ENCODE data around the gene RAPGEF4.
A peak's percentile ranks its signal among the peaks of the same experiment; 100 is the strongest.

The RAPGEF4 gene

GRCh38 chr2:172930871-172931255, 195.2 kb downstream of the RAPGEF4 start:
- no peak overlapping the region for H3K9ac ChIP-seq
- no peak overlapping the region for H3K27ac ChIP-seq
- peaks cover 6 to 18% (median 7%) of the 10 kb centered on the region in 10 experiments for H3K4me1 ChIP-seq
- no peak overlapping the region for H3K4me3 ChIP-seq
- TF ChIP-seq Cebpa-rat (IDR thresholded peaks at IDR 0.05) = no peak
- peak overlapping the region in 3 of 11 experiments; percentile 64 to 78 (median 76); a peak in 3 of 22 replicates for H3K4me2 ChIP-seq
- no peaks in the 10 kb centered on the region for H3K9me3 ChIP-seq (replicated peaks in 1 of 11)
- H3K27me3 ChIP-seq = no peaks in the 10 kb centered on the region
- H3K36me3 ChIP-seq = no peaks in the 10 kb centered on the region
- H4K20me1 ChIP-seq = no peaks in the 10 kb centered on the region

GRCh38 chr2:172931256-172931894, 195.7 kb downstream of the RAPGEF4 start:
- Histone ChIP-seq H3K27me3 (no peaks in the 10 kb centered on the region), H3K9ac (peak overlapping the region in 1 of 11 experiments; percentile 6; a peak in 2 of 22 replicates), H3K4me2 (peak overlapping the region; percentile 38 to 83 (median 76)), H3K4me1 (peaks cover 6 to 18% (median 7%) of the 10 kb centered on the region in 10 experiments), H3K9me3 (replicated peaks in 1 of 11) (no peaks in the 10 kb centered on the region), H3K27ac (0 out of 22 replicates have a peak overlapping the region, but pooled peaks of 1 of the 11 experiments have one; percentile 11), H3K36me3 (no peaks in the 10 kb centered on the region), H3K4me3 (no peak overlapping the region), H4K20me1 (no peaks in the 10 kb centered on the region)
- no peak for TF ChIP-seq Cebpa-rat (IDR thresholded peaks at IDR 0.05)

GRCh38 chr2:172931918-172932520, 196.4 kb downstream of the RAPGEF4 start:
- Histone ChIP-seq H3K27ac (no peak overlapping the region), H3K9me3 (replicated peaks in 1 of 11) (no peaks in the 10 kb centered on the region), H3K4me2 (peak overlapping the region in 9 of 11 experiments; percentile 38 to 83 (median 76); a peak in 13 of 22 replicates), H3K36me3 (no peaks in the 10 kb centered on the region), H3K27me3 (no peaks in the 10 kb centered on the region), H3K4me3 (no peak overlapping the region), H4K20me1 (no peaks in the 10 kb centered on the region), H3K9ac (no peak overlapping the region), H3K4me1 (peaks cover 6 to 18% (median 7%) of the 10 kb centered on the region in 10 experiments)
- TF ChIP-seq Cebpa-rat (IDR thresholded peaks at IDR 0.05) = no peak

DNA sequence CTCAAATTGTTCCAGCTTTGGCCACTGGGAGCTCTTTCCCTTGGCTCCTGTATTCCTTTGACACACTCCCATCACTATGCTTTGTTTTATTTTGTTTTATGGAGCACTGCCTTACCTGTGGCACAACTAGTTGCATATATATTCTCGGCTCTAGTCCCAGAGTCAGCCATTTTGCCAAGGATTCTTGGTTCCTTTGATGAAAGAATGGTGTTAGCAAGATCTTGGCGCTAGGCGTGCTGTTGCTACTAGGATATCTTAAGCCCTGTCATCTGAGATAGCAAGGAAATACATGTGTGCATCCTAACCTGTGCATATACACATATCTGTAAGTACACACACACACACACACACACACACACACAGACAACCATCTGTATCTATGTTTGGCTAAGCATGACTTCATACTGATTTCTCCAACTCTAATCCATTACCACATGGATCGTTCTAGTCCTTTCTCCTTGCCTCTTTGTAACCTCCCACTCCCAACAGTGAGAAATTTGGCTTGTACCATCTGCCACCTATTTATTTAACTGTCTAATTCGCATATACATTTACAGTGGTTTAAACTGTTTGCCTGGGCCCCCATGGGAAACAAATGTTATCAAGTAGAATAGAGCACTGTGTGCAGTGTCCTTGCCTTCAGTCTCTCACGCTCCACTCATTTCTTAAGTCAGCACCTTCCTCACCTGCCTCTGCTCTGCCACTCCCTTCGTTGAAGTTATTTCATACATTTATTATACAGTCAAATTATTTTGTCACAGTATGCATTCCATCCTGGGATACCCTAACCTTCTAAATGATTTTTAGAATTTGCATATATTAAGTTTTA, 202.5 kb downstream of the RAPGEF4 start:
- no peak overlapping the region for H3K4me2 ChIP-seq
- H4K20me1 ChIP-seq = no peaks in the 10 kb centered on the region
- H3K4me1 ChIP-seq = peaks cover 0 to 2% (median 0%) of the 10 kb centered on the region in 10 experiments; a peak in 2 of 20 replicates
- peaks cover 11 to 42% (median 21%) of the 10 kb centered on the region in 11 experiments for H3K9me3 ChIP-seq (replicated peaks in 1 of 11)
- no peak for TF ChIP-seq Cebpa-rat (IDR thresholded peaks at IDR 0.05)
- no peaks in the 10 kb centered on the region for H3K27me3 ChIP-seq
- H3K9ac ChIP-seq = no peak overlapping the region
- H3K4me3 ChIP-seq = no peak overlapping the region
- no peaks in the 10 kb centered on the region for H3K36me3 ChIP-seq
- H3K27ac ChIP-seq = no peak overlapping the region

DNA sequence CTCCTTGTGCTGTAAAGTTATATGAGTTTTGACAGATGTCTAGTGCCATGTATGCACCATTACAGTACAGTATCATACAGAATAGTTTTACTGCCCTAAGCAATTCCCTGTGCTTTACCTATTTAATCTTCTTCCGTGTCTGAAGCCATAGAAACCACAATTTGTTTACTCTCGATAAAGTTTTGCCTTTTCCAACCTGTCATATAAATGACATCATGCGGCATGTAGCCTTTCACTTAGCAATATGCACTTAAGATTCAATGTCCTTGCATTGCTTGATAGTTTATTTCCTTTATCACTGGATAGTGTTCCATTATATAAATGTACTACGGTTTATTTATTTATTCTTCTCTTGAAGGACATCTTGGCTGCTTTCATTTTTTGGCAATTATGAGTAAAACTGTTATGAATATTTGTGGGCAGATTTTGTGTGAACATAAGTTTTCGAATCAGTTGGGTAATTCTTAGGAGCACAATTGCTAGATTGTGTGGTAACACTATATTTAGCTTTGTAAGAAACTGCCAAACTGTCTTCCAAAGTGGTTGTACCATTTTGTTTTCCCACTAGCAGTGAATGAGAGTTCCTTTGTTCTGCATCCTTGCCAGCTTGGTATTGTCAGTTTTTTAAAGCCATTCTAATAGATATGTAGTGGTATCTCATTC, 203.2 kb downstream of the RAPGEF4 start:
- Histone ChIP-seq H3K4me2 (no peak overlapping the region), H3K27me3 (no peaks in the 10 kb centered on the region), H3K4me3 (no peak overlapping the region), H3K36me3 (no peaks in the 10 kb centered on the region), H3K27ac (no peak overlapping the region), H3K9ac (no peak overlapping the region), H3K9me3 (replicated peaks in 1 of 11) (peaks cover 11 to 42% (median 21%) of the 10 kb centered on the region in 11 experiments), H4K20me1 (no peaks in the 10 kb centered on the region), H3K4me1 (no peaks in the 10 kb centered on the region)
- TF ChIP-seq Cebpa-rat (IDR thresholded peaks at IDR 0.05) = no peak

- peaks cover 11 to 36% (median 21%) of the 10 kb centered on the region in 11 experiments for H3K9me3 ChIP-seq (replicated peaks in 1 of 11)
- no peaks in the 10 kb centered on the region for H3K27me3 ChIP-seq
- no peak overlapping the region for H3K9ac ChIP-seq
- H4K20me1 ChIP-seq = no peaks in the 10 kb centered on the region
- no peak overlapping the region for H3K4me2 ChIP-seq
- no peak for TF ChIP-seq Cebpa-rat (IDR thresholded peaks at IDR 0.05)
- no peak overlapping the region for H3K27ac ChIP-seq
- no peaks in the 10 kb centered on the region for H3K4me1 ChIP-seq
- H3K36me3 ChIP-seq = no peaks in the 10 kb centered on the region
- H3K4me3 ChIP-seq = no peak overlapping the region
These were observed 207.9 kb downstream of the RAPGEF4 start for GRCh38 chr2:172943539-172943938.

GRCh38 chr2:172944022-172944793, 208.6 kb downstream of the RAPGEF4 start:
- no peak for TF ChIP-seq Cebpa-rat (IDR thresholded peaks at IDR 0.05)
- H3K4me1 ChIP-seq = no peaks in the 10 kb centered on the region
- H3K9me3 ChIP-seq (replicated peaks in 1 of 11) = peaks cover 11 to 32% (median 16%) of the 10 kb centered on the region in 11 experiments
- H3K9ac ChIP-seq = no peak overlapping the region
- H4K20me1 ChIP-seq = no peaks in the 10 kb centered on the region
- no peak overlapping the region for H3K27ac ChIP-seq
- H3K36me3 ChIP-seq = no peaks in the 10 kb centered on the region
- no peak overlapping the region for H3K4me3 ChIP-seq
- no peak overlapping the region for H3K4me2 ChIP-seq
- H3K27me3 ChIP-seq = no peaks in the 10 kb centered on the region

DNA sequence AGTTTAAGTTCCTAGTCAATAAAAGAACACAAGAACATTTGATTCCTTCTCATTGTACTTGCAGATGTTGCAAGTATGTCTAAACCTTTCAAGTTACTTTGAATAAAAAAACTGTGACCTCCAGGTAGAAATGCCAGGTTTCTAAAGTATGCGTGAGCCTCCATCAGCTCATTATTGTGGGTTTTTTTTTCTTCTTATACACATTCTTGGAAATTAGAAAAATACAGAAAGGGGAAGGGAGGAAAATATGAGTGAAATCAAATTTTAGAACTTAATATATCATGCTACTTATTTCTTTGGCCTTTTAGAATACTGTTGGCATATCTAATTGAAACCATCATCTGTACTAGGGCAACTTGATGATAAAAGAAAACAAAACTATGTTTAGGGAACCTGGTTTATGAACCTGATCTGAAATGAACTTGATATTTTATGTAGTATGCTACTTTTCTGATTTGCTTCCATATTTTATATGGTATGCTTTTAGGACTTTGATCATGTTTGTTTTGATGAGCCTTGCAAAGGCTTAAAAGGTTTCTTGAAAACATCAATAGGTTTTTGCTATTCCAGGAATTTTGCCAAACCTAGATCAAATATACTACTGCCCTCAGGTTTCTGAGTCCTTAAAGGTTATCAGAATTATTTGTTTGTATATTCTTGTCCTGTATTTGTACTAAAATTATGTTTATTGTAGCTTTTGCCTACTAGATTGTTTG, 209.3 kb downstream of the RAPGEF4 start:
- no peaks in the 10 kb centered on the region for H3K36me3 ChIP-seq
- TF ChIP-seq Cebpa-rat (IDR thresholded peaks at IDR 0.05) = no peak
- H3K27ac ChIP-seq = no peak overlapping the region
- peaks cover 7 to 24% (median 10%) of the 10 kb centered on the region in 11 experiments for H3K9me3 ChIP-seq (replicated peaks in 1 of 11)
- H3K4me1 ChIP-seq = no peaks in the 10 kb centered on the region
- no peak overlapping the region for H3K9ac ChIP-seq
- H3K4me3 ChIP-seq = no peak overlapping the region
- H4K20me1 ChIP-seq = no peaks in the 10 kb centered on the region
- no peak overlapping the region for H3K4me2 ChIP-seq
- no peaks in the 10 kb centered on the region for H3K27me3 ChIP-seq

Measured in BLaER1 treated with 17β-estradiol and CSF1 and Interleukin-3, amounts not matched to agents 10 nM and 100 nM (cell line).